Measurements from ENCODE around the gene REEP1. TPM values are rescaled to one million over a fixed set of nuclear protein-coding genes. Genes with fewer than 3 reads are reported as not detected.

Gene REEP1
- total RNA-seq, 4 donors from 2014 or later, result 0.39 to 3.3 (median 1.7) TPM

GRCh38 chr2:86280191-86280667 is 57.2 kb downstream of the REEP1 start:
- Histone ChIP-seq H3K9me3 (no peaks in the 10 kb centered on the region), H3K4me1 (peaks cover 0 to 13% (median 0%) of the 10 kb centered on the region in 4 donors), H3K36me3 (no peaks in the 10 kb centered on the region), H3K4me3 (no peak overlapping the region), H3K27ac (no peak overlapping the region), H3K27me3 (no peaks in the 10 kb centered on the region)
- no peak for DNase-seq (ENCODE audit: low spot score in 2 of 2)
- TF ChIP-seq POLR2A (IDR thresholded peaks at IDR 0.05) (no peak), EP300 (IDR thresholded peaks at IDR 0.05) (no peak), CTCF (IDR thresholded peaks at IDR 0.05) (no peak)
- 48 to 49% methylated on average over 5 of the region's 5 CpGs for WGBS, 2 donors

GRCh38 chr2:86275962-86276361 is 61.5 kb downstream of the REEP1 start:
- H3K4me3 ChIP-seq, result no peak overlapping the region
- DNase-seq (ENCODE audit: low spot score in 2 of 2), result no peak
- no peaks in the 10 kb centered on the region for H3K36me3 ChIP-seq
- TF ChIP-seq EP300 (IDR thresholded peaks at IDR 0.05) (no peak), POLR2A (IDR thresholded peaks at IDR 0.05) (no peak), CTCF (IDR thresholded peaks at IDR 0.05) (no peak)
- no peak overlapping the region for H3K27ac ChIP-seq
- WGBS, 2 donors, result 96 to 97% methylated on average over 3 of the region's 3 CpGs
- no peaks in the 10 kb centered on the region for H3K27me3 ChIP-seq
- H3K9me3 ChIP-seq, result peaks cover 0 to 16% (median 4%) of the 10 kb centered on the region in 4 donors
- H3K4me1 ChIP-seq, result peaks cover 0 to 16% (median 0%) of the 10 kb centered on the region in 4 donors

- Histone ChIP-seq H3K36me3 (no peaks in the 10 kb centered on the region), H3K4me1 (peaks cover 0 to 12% (median 0%) of the 10 kb centered on the region in 4 donors), H3K27me3 (no peaks in the 10 kb centered on the region), H3K27ac (no peak overlapping the region), H3K4me3 (no peak overlapping the region), H3K9me3 (peaks cover 0 to 22% (median 7%) of the 10 kb centered on the region in 4 donors)
- DNase-seq (ENCODE audit: low spot score in 2 of 2), result no peak
- no peak for TF ChIP-seq EP300 (IDR thresholded peaks at IDR 0.05)
- WGBS, 2 donors, result 68 to 84% methylated on average over 4 of the region's 4 CpGs
These were observed 62.0 kb downstream of the REEP1 start for GRCh38 chr2:86275384-86275799.

GRCh38 chr2:86274918-86275275 is 62.5 kb downstream of the REEP1 start:
- peaks cover 0 to 27% (median 8%) of the 10 kb centered on the region in 4 donors for H3K9me3 ChIP-seq
- H3K4me1 ChIP-seq, result peaks cover 0 to 7% (median 0%) of the 10 kb centered on the region in 4 donors
- no peaks in the 10 kb centered on the region for H3K27me3 ChIP-seq
- 79 to 86% methylated on average over 3 of the region's 3 CpGs for WGBS, 2 donors
- no peaks in the 10 kb centered on the region for H3K36me3 ChIP-seq
- TF ChIP-seq EP300 (IDR thresholded peaks at IDR 0.05) (no peak), CTCF (IDR thresholded peaks at IDR 0.05) (no peak), POLR2A (IDR thresholded peaks at IDR 0.05) (no peak)
- H3K4me3 ChIP-seq, result no peak overlapping the region
- H3K27ac ChIP-seq, result no peak overlapping the region
- DNase-seq (ENCODE audit: low spot score in 2 of 2), result no peak

GRCh38 chr2:86274265-86274917 is 63.0 kb downstream of the REEP1 start:
- WGBS, 2 donors, result 57% methylated on average over 5 of the region's 5 CpGs
- H3K4me1 ChIP-seq, result peaks cover 0 to 3% (median 0%) of the 10 kb centered on the region in 4 donors
- DNase-seq (ENCODE audit: low spot score in 2 of 2), result no peak

More at GRCh38 chr2:86274265-86274917, 63.0 kb downstream of the REEP1 start:
- no peak for TF ChIP-seq POLR2A (IDR thresholded peaks at IDR 0.05)
- no peak for TF ChIP-seq CTCF (IDR thresholded peaks at IDR 0.05)
- TF ChIP-seq EP300 (IDR thresholded peaks at IDR 0.05), result no peak
- no peaks in the 10 kb centered on the region for H3K36me3 ChIP-seq
- peaks cover 0 to 27% (median 8%) of the 10 kb centered on the region in 4 donors for H3K9me3 ChIP-seq
- H3K4me3 ChIP-seq, result no peak overlapping the region
- H3K27me3 ChIP-seq, result no peaks in the 10 kb centered on the region
- no peak overlapping the region for H3K27ac ChIP-seq
